Measurements from ENCODE around the gene UBE2H.
A peak's percentile ranks its signal among the peaks of the same experiment; 100 is the strongest.

UBE2H gene

GRCh38 chr7:129950191-129950932 is 2.4 kb downstream of the UBE2H start:
- DNase-seq = peak; percentile 82

DNA sequence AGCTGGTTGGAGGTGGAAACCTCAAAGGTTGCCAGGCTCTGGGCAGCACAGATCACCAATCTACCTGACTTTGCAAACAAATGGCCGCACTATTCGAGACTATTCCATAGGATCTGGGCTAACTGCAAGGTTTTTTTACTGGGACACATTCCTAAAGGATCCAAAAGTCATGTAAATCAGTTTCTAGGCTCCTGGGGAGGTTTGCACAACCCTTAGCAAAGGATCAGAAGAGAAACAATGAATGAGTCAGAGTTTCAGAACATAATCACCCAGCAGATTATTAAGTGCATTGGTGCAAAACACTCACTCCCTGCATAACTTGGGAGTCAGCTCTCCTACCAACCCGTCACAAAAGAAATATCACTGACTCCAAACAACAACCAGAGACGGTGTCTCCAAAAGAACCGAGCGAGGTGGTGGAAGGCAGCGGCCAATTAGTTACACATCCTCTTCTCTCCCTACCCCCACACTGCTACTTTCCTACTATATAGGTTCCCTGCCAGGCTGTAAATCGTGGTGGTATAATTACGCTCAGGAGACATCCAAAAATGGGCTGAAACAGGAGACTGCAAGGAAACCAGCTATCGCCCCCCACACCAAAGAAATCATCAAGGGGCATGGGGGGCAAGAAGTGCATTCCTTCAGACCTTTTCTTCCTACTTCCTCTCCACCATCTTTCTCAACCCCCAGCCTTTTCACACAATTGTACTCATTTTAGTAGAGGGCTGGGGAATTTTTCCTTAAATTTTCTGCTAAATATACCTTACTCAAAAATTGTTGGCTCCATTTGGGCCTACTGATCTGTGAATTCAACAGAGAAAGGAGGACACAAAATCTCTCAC is 3.2 kb downstream of the UBE2H start:
- peak; percentile 55 for DNase-seq

DNA sequence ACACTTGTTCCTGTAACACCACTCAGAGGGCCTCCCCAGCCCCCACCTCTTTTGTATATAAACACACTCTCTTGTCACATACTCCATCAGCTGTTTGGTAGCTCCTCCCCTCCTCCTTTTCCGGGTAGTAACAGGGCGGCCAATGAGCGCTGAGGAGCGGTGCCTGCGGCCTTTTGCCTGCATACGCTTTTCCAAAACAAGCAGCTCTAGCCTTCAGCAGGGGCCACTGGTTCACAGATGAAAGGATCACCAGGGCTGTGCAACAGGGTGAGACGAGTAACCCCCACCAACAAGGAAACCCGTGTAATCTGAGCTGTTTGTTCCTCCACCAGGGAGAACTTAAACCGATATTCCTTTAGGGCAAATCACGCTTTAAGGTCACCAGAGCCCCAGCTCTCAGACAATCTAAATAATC is 3.9 kb downstream of the UBE2H start:
- DNase-seq = peak; percentile 93

GRCh38 chr7:129948338-129948737 is 4.4 kb downstream of the UBE2H start:
- DNase-seq = no peak

DNA sequence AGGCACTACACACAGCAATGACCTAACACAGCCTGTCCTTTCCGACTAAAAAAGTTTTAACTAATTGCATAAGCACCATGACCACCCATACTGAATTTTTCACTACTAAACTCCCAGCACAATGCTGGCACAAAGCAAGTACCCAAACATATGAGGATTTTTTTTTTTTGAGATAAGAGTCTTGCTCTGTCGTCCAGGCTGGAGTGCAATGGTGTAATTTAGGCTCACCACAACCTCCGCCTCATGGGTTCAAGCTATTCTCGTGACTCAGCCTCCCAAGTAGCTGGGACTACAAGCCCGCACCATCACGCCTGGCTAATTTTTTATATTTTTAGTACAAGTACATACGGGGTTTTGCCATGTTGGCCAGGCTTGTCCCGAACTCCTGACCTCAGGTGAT is 5.1 kb downstream of the UBE2H start:
- no peak for DNase-seq

- DNase-seq = no peak
Observed at GRCh38 chr7:129947049-129947448, 5.7 kb downstream of the UBE2H start.

DNA sequence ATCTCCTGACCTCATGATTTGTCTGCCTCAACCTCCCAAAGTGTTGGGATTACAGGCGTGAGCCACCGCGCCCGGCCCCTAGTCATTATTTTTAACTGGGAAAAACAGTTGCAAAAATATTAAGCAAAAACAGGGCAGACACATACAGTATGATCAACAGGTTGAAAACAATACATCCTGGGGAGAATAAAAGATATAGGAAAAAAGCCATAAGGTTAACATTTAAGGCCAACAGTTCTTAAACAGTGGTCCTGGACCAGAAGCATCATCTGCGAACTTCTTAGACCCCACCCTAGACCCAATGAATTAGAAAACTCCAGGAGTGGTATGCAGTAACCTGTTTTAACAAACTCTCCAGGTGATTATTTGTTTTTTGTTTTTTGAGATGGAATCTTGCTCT is 6.5 kb downstream of the UBE2H start:
- no peak for DNase-seq

- DNase-seq = no peak
Observed at GRCh38 chr7:129943352-129943751, 9.4 kb downstream of the UBE2H start.

DNA sequence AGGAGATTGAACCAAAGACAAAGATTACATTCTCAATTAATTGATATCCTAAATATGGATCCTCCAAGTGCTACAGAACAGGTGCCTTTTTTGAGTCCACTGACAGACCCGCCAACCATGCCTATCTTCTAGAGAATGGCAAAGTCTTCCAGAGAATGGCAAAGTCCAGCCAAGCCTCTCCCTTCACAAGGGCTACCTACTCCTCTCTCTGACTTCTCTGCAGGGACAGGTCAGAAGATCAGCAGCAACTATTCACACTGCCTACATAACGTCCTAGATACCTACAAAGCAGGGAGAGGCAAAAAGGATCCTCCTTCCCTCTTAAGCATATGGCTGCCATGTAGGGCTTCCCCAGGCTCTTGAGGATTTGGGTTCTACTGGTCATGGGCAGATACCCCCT is 12.4 kb downstream of the UBE2H start:
- DNase-seq = no peak

DNA sequence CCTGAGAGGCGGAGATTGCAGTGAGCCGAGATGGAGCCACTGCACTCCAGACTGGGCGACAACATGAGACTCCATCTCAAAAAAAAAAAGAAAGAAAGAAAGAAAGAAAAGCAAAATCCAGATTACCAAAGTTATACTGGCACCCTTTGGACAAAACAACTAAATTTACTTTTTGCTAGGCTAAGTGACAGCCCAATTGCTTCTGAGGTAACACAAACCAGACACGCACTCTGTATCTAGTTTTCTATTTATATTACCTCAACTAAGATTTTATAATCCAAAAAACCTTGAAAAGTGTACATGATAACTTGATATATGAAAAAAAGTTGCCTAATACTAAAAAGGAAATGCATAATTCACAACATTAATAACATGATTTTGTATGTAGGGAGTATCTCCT is 12.9 kb downstream of the UBE2H start:
- no peak for DNase-seq

GRCh38 chr7:129933627-129934026 is 19.1 kb downstream of the UBE2H start:
- no peak for DNase-seq

DNA sequence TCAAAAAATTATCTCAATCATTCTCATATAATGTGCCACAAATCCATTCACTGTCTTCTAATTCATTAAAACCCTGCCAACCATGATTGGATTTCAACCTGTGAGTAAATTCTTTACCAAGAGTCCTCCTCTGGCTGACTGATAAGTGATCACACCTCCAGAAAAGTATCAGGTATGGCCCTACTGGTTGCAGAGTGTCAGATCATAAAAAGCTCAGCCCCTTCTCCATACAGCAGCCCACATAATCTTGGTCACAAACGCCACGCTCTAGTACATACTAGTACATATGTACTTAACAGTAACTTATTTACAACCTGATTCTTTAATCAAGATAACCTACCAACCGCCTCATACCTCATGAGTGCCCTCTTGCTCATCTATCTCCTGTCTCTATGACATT is 26.1 kb downstream of the UBE2H start:
- DNase-seq = no peak

GRCh38 chr7:129925416-129926002 is 27.3 kb downstream of the UBE2H start:
- no peak for DNase-seq

DNA sequence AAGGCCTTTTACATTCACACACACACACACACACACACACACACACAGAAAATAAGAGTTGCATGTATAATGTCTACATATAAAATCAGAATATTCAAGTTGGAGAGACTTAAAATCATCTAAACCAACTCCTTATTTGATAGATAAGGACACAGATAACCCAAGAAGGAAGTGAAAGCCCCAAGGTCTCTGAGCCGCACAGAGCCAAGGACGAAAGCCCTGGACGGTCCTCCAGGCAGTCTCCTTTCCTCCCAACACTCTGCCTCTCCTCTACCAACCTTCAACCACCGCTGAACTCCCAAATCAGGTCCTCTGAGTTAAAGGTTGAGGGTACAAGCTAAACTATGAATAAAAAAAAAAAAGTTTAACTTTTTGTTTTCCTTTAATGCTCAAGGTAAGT is 28.2 kb downstream of the UBE2H start:
- no peak for DNase-seq

DNA sequence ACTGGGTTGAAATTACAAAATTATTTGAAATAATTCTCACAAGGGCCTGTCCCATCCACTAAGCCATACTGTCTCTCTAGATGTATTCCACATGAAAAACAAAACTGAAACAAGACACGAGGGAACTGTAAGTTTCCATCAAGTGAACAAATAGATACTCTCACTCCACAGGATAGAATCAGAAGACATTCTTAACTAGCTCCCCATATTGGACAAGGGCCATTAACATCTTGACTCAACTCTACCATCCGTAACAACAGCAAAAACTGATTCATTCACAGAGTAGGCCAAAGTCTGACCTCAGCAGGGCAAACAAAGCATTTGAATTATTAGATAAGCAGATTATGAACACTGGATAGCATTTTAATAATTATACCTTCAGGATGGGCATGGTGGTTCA is 29.1 kb downstream of the UBE2H start:
- no peak for DNase-seq

DNA sequence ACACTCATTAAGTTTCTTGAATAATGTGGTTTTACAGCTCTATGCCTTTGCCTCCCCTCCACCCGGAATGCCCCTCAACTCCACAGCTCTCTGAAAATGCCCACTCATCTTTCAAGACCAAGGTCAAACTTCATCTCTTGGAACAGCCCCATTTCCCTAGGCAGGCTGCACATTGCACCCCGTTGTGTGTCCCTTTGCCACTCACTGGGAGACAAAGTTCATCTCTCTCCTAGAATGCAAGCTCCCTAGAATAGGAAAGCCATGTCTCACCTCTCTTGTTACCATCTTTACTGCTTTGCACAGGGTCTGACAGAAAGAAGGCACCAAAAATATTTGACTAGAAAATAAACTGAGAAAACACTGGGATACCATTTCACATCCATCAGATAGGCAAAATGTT is 33.3 kb downstream of the UBE2H start:
- no peak for DNase-seq

GRCh38 chr7:129918922-129919321 is 33.8 kb downstream of the UBE2H start:
- no peak for DNase-seq

- no peak for DNase-seq
Observed at GRCh38 chr7:129917934-129918333, 34.8 kb downstream of the UBE2H start.

DNA sequence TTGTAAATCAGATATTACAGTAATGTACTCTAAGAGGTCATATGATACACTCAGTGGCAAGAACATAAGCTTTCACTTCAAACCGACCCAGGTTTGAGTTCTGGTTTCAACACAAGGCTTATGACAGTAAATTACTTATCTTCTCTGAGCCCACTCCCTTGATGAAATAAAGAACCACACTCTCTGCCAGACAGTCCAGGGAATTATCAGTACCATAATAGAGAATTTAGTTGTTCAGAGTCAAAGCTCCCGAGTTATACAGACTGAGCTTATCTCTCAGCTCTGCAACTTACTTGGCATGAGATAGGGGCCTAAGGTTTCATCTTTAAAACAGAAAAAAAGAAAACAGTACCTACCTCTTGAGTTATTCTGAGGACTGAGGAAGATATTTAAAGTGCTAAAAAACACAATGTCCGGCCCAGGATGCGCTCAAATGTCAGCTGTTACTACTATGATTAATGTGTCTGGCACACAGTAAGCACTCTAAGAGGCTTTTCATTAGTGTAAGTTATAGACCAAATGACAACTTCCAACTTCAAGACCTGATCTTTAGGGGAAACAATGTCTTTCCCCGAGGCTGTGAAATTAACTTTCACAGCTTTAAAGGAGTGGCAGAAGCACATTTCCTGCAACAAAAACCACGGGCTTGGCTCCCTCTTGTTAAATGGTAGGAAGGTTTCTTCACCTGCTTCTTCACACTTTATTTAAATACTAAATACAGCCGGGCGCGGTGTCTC is 38.1 kb downstream of the UBE2H start:
- DNase-seq = no peak

GRCh38 chr7:129913428-129913827 is 39.3 kb downstream of the UBE2H start:
- DNase-seq = no peak

DNA sequence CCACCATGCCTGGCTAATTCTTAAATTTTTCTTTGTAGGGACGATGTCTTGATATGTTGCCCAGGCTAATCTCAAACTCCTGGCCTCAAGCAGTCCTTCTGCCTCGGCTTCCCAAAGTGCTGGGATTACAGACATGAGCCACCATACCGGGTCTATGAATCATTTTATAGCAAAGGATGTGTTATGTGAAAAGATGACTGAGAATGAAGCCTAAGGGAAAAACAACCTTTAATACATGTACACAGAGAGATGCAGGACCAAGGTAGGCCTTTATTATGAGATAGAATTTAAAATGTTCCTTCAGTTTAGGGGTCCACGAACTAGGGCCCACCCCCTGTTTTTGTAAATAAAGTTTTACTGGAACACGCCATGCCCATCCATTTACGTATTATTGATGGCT is 41.0 kb downstream of the UBE2H start:
- DNase-seq = no peak

DNA sequence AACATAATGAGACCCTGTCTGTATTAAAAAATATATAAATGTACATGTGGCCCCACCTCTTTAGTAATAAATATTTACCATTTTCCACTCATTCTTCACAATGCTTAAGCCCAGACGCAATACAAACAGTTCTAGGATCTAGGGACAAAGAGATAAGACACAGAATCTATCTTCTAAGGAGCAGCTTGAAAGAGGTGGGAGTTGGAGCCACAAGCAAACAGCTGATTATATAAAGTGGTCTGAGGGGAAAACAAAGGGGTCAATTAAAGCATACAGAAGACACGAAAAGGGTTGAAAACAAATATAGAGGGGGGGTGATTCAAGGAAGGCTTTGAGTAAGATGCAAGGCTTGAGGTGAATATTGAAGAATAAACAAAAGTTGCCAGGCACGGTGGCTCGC is 43.1 kb downstream of the UBE2H start:
- DNase-seq = no peak

GRCh38 chr7:129908181-129908580 is 44.6 kb downstream of the UBE2H start:
- DNase-seq = no peak
